Stimulated activated CD4-positive, alpha-beta T cell treated with anti-CD3 and anti-CD28 coated beads, Interleukin-4, amount 100 ng/mL, for 48 hours (primary cell): Measurements from ENCODE around the gene CTRL.
"Not testable (repeated sequence)": the region's sequence is repeated elsewhere in the genome, so short reads cannot be mapped to it uniquely, and the experiment has no call there.

Source experiments
- DNase-seq, 2 donors: peaks; one replicate each; pipeline ENCODE4 v3.0.0-alpha.2; 2020; ENCODE audit warnings: low read depth in 2 of 2

The CTRL gene

GRCh38 chr16:67941469-67942199 is 10.0 kb upstream of the CTRL start:
- DNase-seq: no peak

GRCh38 chr16:67940446-67941089 is 8.9 kb upstream of the CTRL start:
- no peak for DNase-seq

GRCh38 chr16:67939507-67940445 is 8.1 kb upstream of the CTRL start:
- peak; percentile 41 to 48 for DNase-seq

- not testable (repeated sequence) for DNase-seq
Observed at GRCh38 chr16:67937713-67938112, 6.1 kb upstream of the CTRL start.

GRCh38 chr16:67936880-67937605 is 5.4 kb upstream of the CTRL start:
- peak; percentile 65 to 75 for DNase-seq

- DNase-seq: no peak
Observed at GRCh38 chr16:67936124-67936879, 4.6 kb upstream of the CTRL start, which contains the start of gene PSMB10. Gene PSMB10 (minus strand): TSS chr16:67936850. CDS start chr16:67936749, 101 bp downstream.

- DNase-seq: peak; percentile 89 to 95
Observed at GRCh38 chr16:67935402-67936123, 3.9 kb upstream of the CTRL start.

GRCh38 chr16:67935101-67935401 is 3.4 kb upstream of the CTRL start:
- DNase-seq: no peak

GRCh38 chr16:67934306-67935100 is 2.8 kb upstream of the CTRL start:
- no peak for DNase-seq

GRCh38 chr16:67933805-67934204 is 2.1 kb upstream of the CTRL start:
- DNase-seq: no peak

- no peak for DNase-seq
Observed at GRCh38 chr16:67932462-67932840, 789 bp upstream of the CTRL start.

- no peak for DNase-seq
Observed at GRCh38 chr16:67930678-67931211, 917 bp downstream of the CTRL start.

- no peak for DNase-seq
Observed at GRCh38 chr16:67930191-67930590, 1.5 kb downstream of the CTRL start.

- peak; percentile 66 to 74 for DNase-seq
Observed at GRCh38 chr16:67928561-67929364, 2.9 kb downstream of the CTRL start.

- no peak for DNase-seq
Observed at GRCh38 chr16:67928147-67928546, 3.5 kb downstream of the CTRL start.

GRCh38 chr16:67927131-67927941 is 4.3 kb downstream of the CTRL start:
- no peak for DNase-seq

GRCh38 chr16:67926181-67926750 is 5.4 kb downstream of the CTRL start:
- no peak for DNase-seq
